H1 (cell line): ENCODE data around the gene DTNB.

ENCODE experiments used
- CTCF ChIP-seq, 3 experiments: IDR thresholded peaks; 1 replicate in 2 of 3; 2 replicates in 1 of 3; pipeline versions ENCODE4 v1.5.1 to v1.6.1; 2011; ENCODE audit warnings: low read length in 3 of 3, mild to moderate bottlenecking in 3 of 3, inconsistent platforms in 2 of 3, low read depth in 1 of 3, moderate library complexity in 1 of 3; ENCODE audit not compliant: insufficient read depth in 1 of 3; ENCODE audit errors: control extremely low read depth in 1 of 3
- EP300 ChIP-seq, 2 experiments: IDR thresholded peaks; 1 replicate in 1 of 2; 2 replicates in 1 of 2; pipeline ENCODE4 v1.6.1; 2011 to 2012; ENCODE audit warnings: low read depth in 2 of 2, low read length in 2 of 2, mild to moderate bottlenecking in 2 of 2, borderline replicate concordance in 1 of 2, inconsistent platforms in 1 of 2, moderate library complexity in 1 of 2
- EZH2 ChIP-seq: fragments of 200-600 bp; sonication (generic); IDR thresholded peaks from 2 replicates; pipeline ENCODE4 v1.7.1; 2012; ENCODE audit warnings: low read depth, mild to moderate bottlenecking, moderate library complexity, low read length, inconsistent platforms; ENCODE audit not compliant: severe bottlenecking
- GABPA ChIP-seq: IDR thresholded peaks from 2 replicates; pipeline ENCODE4 v1.6.1; 2011; ENCODE audit warnings: mild to moderate bottlenecking, low read length, moderate library complexity, borderline replicate concordance; ENCODE audit not compliant: insufficient read depth
- POLR2A ChIP-seq, 2 experiments: IDR thresholded peaks; 1 replicate in 1 of 2; 2 replicates in 1 of 2; pipeline ENCODE4 v1.6.1; 2011; ENCODE audit warnings: low read depth in 2 of 2, low read length in 2 of 2, mild to moderate bottlenecking in 2 of 2; ENCODE audit errors: control extremely low read depth in 1 of 2
- SP2 ChIP-seq: IDR thresholded peaks from 2 replicates; pipeline ENCODE4 v1.6.1; 2012; ENCODE audit warnings: mild to moderate bottlenecking, low read length, inconsistent platforms
- SRF ChIP-seq: IDR thresholded peaks from 2 replicates; pipeline ENCODE4 v1.6.1; 2011; ENCODE audit warnings: mild to moderate bottlenecking, low read depth, low read length, moderate library complexity
- SUZ12 ChIP-seq: fragments of 200-600 bp; sonication (generic); IDR thresholded peaks from 2 replicates; pipeline ENCODE4 v1.6.1; 2012; ENCODE audit warnings: mild to moderate bottlenecking, inconsistent platforms, low read length, moderate library complexity, mixed read lengths

DNA sequence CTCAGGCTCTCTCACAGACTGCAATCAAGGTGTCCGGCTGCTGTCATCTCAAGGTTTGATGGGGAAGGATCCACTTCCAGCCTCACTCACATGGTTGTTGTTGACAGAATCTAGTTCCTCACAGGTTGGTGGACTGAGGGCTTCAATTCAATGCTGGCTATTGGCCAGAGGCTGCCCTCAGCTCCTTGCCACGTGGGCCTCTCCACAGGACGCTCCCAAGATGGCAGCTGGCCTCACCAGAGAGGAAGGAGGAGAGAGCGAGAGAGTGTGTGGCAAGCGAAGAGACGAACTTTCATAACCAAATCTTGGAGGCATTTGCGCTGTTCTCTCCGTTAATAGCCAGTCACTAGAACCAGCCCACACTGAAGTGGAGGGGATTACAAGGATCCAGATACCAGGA lies 318.1 kb downstream of the DTNB start:
- no peak for TF ChIP-seq EZH2
- no peak for TF ChIP-seq SRF
- no peak for TF ChIP-seq CTCF (IDR thresholded peaks at IDR 0.05; ENCODE audit: control extremely low read depth in 1 of 3, insufficient read depth in 1 of 3, low read depth in 1 of 3, low read length in 3 of 3)
- no peak for TF ChIP-seq SUZ12
- no peak for TF ChIP-seq SP2
- TF ChIP-seq GABPA, result no peak
- TF ChIP-seq POLR2A (IDR thresholded peaks at IDR 0.05; ENCODE audit: control extremely low read depth in 1 of 2, low read depth in 2 of 2, low read length in 2 of 2), result no peak
- TF ChIP-seq EP300 (IDR thresholded peaks at IDR 0.05; ENCODE audit: borderline replicate concordance in 1 of 2, low read depth in 2 of 2, low read length in 2 of 2), result no peak
